ENCODE data around the gene CHCHD2.
"Not testable (repeated sequence)": the region's sequence is repeated elsewhere in the genome, so short reads cannot be mapped to it uniquely, and the experiment has no call there.

CHCHD2 gene

GRCh38 chr7:56106108-56107073 lies at the start of gene CHCHD2:
Gene CHCHD2 (minus strand): TSS chr7:56106476. CDS start chr7:56106413, 63 bp downstream.
- DNase-seq (ENCODE audit: low read depth), result peak; percentile 90

GRCh38 chr7:56131062-56131461 lies 24.8 kb upstream of the CHCHD2 start:
- DNase-seq (ENCODE audit: low read depth), result not testable (repeated sequence)

GRCh38 chr7:56127241-56127975 lies 21.1 kb upstream of the CHCHD2 start:
- DNase-seq (ENCODE audit: low read depth), result no peak

GRCh38 chr7:56125831-56126230 lies 19.6 kb upstream of the CHCHD2 start:
- DNase-seq (ENCODE audit: low read depth), result no peak

GRCh38 chr7:56124981-56125380 lies 18.7 kb upstream of the CHCHD2 start:
- no peak for DNase-seq (ENCODE audit: low read depth)

GRCh38 chr7:56121440-56121839 lies 15.2 kb upstream of the CHCHD2 start:
- no peak for DNase-seq (ENCODE audit: low read depth)

- DNase-seq (ENCODE audit: low read depth), result no peak
Observed at GRCh38 chr7:56115852-56116538, 9.7 kb upstream of the CHCHD2 start, which contains the start of gene NUPR2. Gene NUPR2 (minus strand): TSS chr7:56116417. CDS start chr7:56116314, 103 bp downstream.

GRCh38 chr7:56112244-56112643 lies 6.0 kb upstream of the CHCHD2 start:
- not testable (repeated sequence) for DNase-seq (ENCODE audit: low read depth)

- no peak for DNase-seq (ENCODE audit: low read depth)
Observed at GRCh38 chr7:56110611-56111010, 4.3 kb upstream of the CHCHD2 start.

- DNase-seq (ENCODE audit: low read depth), result no peak
Observed at GRCh38 chr7:56107954-56108258, 1.6 kb upstream of the CHCHD2 start.

GRCh38 chr7:56105508-56105907 lies 768 bp downstream of the CHCHD2 start:
- DNase-seq (ENCODE audit: low read depth), result no peak

- not testable (repeated sequence) for DNase-seq (ENCODE audit: low read depth)
Observed at GRCh38 chr7:56104138-56104537, 2.1 kb downstream of the CHCHD2 start.

- no peak for DNase-seq (ENCODE audit: low read depth)
Observed at GRCh38 chr7:56099653-56100052, 6.6 kb downstream of the CHCHD2 start.

GRCh38 chr7:56098187-56099008 lies 7.9 kb downstream of the CHCHD2 start:
- not testable (repeated sequence) for DNase-seq (ENCODE audit: low read depth)

- no peak for DNase-seq (ENCODE audit: low read depth)
Observed at GRCh38 chr7:56097700-56098099, 8.6 kb downstream of the CHCHD2 start.

GRCh38 chr7:56092789-56093531 lies 13.3 kb downstream of the CHCHD2 start, which contains the start of gene PHKG1:
Gene PHKG1 (minus strand): TSS chr7:56092952. CDS start chr7:56088941, 4,011 bp downstream.
- no peak for DNase-seq (ENCODE audit: low read depth)

- DNase-seq (ENCODE audit: low read depth), result not testable (repeated sequence)
Observed at GRCh38 chr7:56092388-56092787, 13.9 kb downstream of the CHCHD2 start.

- no peak for DNase-seq (ENCODE audit: low read depth)
Observed at GRCh38 chr7:56091591-56091990, 14.7 kb downstream of the CHCHD2 start.

GRCh38 chr7:56087445-56087844 lies 18.8 kb downstream of the CHCHD2 start:
- DNase-seq (ENCODE audit: low read depth), result no peak

- no peak for DNase-seq (ENCODE audit: low read depth)
Observed at GRCh38 chr7:56086761-56087160, 19.5 kb downstream of the CHCHD2 start.

All from activated T-helper 9 cell treated with anti-CD3 and anti-CD28 coated beads, Interleukin-2, amount 50 U/mL, for 16 hours (primary cell).